ENCODE measurements around the gene COQ8A. TPM values are rescaled to one million over a fixed set of nuclear protein-coding genes. Genes with fewer than 3 reads are reported as not detected.

Gene COQ8A
- polyA plus RNA-seq, 1 donor from 2014 or later: 13.2 TPM

DNA sequence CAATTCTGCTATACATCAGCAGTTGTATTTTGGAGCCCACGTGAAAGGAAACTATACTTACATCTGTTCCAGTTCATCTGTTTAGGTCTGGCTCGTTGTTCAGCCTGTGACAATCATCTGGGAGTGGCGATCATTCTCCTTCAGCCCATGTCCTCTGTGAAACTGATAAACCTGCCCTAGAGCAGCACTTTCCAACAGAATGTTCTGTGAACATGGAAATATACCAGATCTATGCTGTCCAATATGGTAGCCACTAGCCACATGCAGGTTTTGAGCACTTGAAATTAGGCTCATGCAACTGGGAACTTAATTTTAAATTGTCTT, 24.5 kb upstream of the COQ8A start:
- TF ChIP-seq RAD21 (conservative IDR thresholded peaks at IDR 0.05): no peak
- no peak for TF ChIP-seq SMC3 (conservative IDR thresholded peaks at IDR 0.05; ENCODE audit: poor library complexity)
- TF ChIP-seq EP300 (conservative IDR thresholded peaks at IDR 0.05; ENCODE audit: poor library complexity, severe bottlenecking): no peak
- TF ChIP-seq MXI1 (conservative IDR thresholded peaks at IDR 0.05; ENCODE audit: poor library complexity, severe bottlenecking): no peak

DNA sequence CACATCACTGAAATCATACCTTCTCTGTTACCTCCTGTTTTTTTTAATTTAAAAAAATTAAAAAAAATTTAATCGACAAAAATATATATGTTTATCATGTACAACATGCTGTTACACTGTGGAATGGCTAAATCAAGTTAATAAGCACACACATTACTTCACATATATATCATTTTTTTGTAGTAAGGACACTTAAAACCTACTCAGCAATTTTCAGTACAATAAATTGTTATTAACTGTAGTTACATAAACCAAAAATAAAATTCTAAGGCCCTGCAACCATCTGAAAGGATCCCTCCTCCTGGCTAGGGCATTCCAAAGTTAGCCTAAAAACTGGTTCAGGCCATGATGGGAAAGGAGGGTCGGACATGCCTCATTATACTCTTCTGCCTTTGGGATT, 23.6 kb upstream of the COQ8A start:
- Histone ChIP-seq H3K9me3 (ENCODE audit: low read length) (no peaks in the 10 kb centered on the region), H3K79me2 (replicated peaks; ENCODE audit: insufficient read depth, low read length) (no peaks in the 10 kb centered on the region), H2AFZ (ENCODE audit: low read depth, low read length) (no peak overlapping the region), H4K20me1 (ENCODE audit: insufficient read depth) (no peaks in the 10 kb centered on the region), H3K4me2 (ENCODE audit: low read length) (no peak overlapping the region), H3K36me3 (ENCODE audit: insufficient read depth, low read length) (no peaks in the 10 kb centered on the region), H3K27ac (ENCODE audit: low read length) (no peak overlapping the region), H3K9me2 (ENCODE audit: insufficient read depth, low read length) (no peaks in the 10 kb centered on the region), H3F3A (ENCODE audit: insufficient read depth, low read length, poor library complexity, severe bottlenecking) (no peaks in the 10 kb centered on the region), H3K9ac (ENCODE audit: low read length) (no peak overlapping the region), H3K4me3 (ENCODE audit: low read length) (no peak overlapping the region), H3K27me3 (ENCODE audit: insufficient read depth, low read depth, low read length) (no peaks in the 10 kb centered on the region)
- TF ChIP-seq EP300 (conservative IDR thresholded peaks at IDR 0.05; ENCODE audit: poor library complexity, severe bottlenecking): no peak
- TF ChIP-seq EZH2 (IDR thresholded peaks at IDR 0.05; ENCODE audit: borderline replicate concordance, insufficient read depth, low read length, poor library complexity, severe bottlenecking): no peak
- TF ChIP-seq POLR2AphosphoS5 (IDR thresholded peaks at IDR 0.05): no peak
- no peak for TF ChIP-seq MXI1 (conservative IDR thresholded peaks at IDR 0.05; ENCODE audit: poor library complexity, severe bottlenecking)
- TF ChIP-seq, protein P1, sequence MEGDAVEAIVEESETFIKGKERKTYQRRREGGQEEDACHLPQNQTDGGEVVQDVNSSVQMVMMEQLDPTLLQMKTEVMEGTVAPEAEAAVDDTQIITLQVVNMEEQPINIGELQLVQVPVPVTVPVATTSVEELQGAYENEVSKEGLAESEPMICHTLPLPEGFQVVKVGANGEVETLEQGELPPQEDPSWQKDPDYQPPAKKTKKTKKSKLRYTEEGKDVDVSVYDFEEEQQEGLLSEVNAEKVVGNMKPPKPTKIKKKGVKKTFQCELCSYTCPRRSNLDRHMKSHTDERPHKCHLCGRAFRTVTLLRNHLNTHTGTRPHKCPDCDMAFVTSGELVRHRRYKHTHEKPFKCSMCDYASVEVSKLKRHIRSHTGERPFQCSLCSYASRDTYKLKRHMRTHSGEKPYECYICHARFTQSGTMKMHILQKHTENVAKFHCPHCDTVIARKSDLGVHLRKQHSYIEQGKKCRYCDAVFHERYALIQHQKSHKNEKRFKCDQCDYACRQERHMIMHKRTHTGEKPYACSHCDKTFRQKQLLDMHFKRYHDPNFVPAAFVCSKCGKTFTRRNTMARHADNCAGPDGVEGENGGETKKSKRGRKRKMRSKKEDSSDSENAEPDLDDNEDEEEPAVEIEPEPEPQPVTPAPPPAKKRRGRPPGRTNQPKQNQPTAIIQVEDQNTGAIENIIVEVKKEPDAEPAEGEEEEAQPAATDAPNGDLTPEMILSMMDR (IDR thresholded peaks at IDR 0.05; ENCODE audit: poor library complexity, severe bottlenecking): no peak
- TF ChIP-seq, protein P2, sequence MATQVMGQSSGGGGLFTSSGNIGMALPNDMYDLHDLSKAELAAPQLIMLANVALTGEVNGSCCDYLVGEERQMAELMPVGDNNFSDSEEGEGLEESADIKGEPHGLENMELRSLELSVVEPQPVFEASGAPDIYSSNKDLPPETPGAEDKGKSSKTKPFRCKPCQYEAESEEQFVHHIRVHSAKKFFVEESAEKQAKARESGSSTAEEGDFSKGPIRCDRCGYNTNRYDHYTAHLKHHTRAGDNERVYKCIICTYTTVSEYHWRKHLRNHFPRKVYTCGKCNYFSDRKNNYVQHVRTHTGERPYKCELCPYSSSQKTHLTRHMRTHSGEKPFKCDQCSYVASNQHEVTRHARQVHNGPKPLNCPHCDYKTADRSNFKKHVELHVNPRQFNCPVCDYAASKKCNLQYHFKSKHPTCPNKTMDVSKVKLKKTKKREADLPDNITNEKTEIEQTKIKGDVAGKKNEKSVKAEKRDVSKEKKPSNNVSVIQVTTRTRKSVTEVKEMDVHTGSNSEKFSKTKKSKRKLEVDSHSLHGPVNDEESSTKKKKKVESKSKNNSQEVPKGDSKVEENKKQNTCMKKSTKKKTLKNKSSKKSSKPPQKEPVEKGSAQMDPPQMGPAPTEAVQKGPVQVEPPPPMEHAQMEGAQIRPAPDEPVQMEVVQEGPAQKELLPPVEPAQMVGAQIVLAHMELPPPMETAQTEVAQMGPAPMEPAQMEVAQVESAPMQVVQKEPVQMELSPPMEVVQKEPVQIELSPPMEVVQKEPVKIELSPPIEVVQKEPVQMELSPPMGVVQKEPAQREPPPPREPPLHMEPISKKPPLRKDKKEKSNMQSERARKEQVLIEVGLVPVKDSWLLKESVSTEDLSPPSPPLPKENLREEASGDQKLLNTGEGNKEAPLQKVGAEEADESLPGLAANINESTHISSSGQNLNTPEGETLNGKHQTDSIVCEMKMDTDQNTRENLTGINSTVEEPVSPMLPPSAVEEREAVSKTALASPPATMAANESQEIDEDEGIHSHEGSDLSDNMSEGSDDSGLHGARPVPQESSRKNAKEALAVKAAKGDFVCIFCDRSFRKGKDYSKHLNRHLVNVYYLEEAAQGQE (IDR thresholded peaks at IDR 0.05; ENCODE audit: borderline replicate concordance): no peak

More for the DNA sequence above, 24.5 kb upstream of the COQ8A start:
- Histone ChIP-seq H3K9ac (ENCODE audit: low read length) (no peak overlapping the region), H3K27ac (ENCODE audit: low read length) (no peak overlapping the region), H3K36me3 (ENCODE audit: insufficient read depth, low read length) (no peaks in the 10 kb centered on the region), H3K4me2 (ENCODE audit: low read length) (no peak overlapping the region), H3K4me3 (ENCODE audit: low read length) (no peak overlapping the region), H3K79me2 (replicated peaks; ENCODE audit: insufficient read depth, low read length) (no peaks in the 10 kb centered on the region), H4K20me1 (ENCODE audit: insufficient read depth) (no peaks in the 10 kb centered on the region), H3K9me3 (ENCODE audit: low read length) (no peaks in the 10 kb centered on the region), H3K27me3 (ENCODE audit: insufficient read depth, low read depth, low read length) (no peaks in the 10 kb centered on the region), H3F3A (ENCODE audit: insufficient read depth, low read length, poor library complexity, severe bottlenecking) (no peaks in the 10 kb centered on the region), H3K9me2 (ENCODE audit: insufficient read depth, low read length) (no peaks in the 10 kb centered on the region), H2AFZ (ENCODE audit: low read depth, low read length) (no peak overlapping the region)

DNA sequence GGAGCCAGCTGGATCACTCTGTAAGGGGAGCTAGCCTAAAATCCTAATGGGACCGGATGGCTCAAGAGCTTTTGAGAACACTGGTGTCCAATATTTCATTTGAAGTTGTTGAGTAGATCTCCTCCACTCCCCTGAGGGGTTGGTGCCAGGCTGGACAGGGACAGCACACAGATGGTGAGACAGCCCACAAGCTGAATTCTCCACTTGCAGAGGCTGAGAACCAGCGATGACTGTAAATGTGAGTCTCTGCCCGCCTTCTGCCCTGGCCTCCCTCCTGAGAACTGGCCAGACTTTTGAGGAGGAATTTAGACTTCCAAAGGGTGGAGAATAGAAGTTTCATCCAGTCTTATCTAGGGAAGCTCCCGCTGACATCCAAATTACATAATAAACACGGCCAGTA, 20.5 kb upstream of the COQ8A start:
- Histone ChIP-seq H2AFZ (ENCODE audit: low read depth, low read length) (no peak overlapping the region), H3K4me2 (ENCODE audit: low read length) (no peak overlapping the region), H3K9ac (ENCODE audit: low read length) (no peak overlapping the region), H3F3A (ENCODE audit: insufficient read depth, low read length, poor library complexity, severe bottlenecking) (no peaks in the 10 kb centered on the region), H3K27me3 (ENCODE audit: insufficient read depth, low read depth, low read length) (no peaks in the 10 kb centered on the region), H3K9me2 (ENCODE audit: insufficient read depth, low read length) (no peaks in the 10 kb centered on the region), H3K4me3 (ENCODE audit: low read length) (no peak overlapping the region), H4K20me1 (ENCODE audit: insufficient read depth) (no peaks in the 10 kb centered on the region), H3K9me3 (ENCODE audit: low read length) (no peaks in the 10 kb centered on the region), H3K27ac (ENCODE audit: low read length) (no peak overlapping the region), H3K36me3 (ENCODE audit: insufficient read depth, low read length) (no peaks in the 10 kb centered on the region), H3K79me2 (replicated peaks; ENCODE audit: insufficient read depth, low read length) (no peaks in the 10 kb centered on the region)
- TF ChIP-seq MXI1 (conservative IDR thresholded peaks at IDR 0.05; ENCODE audit: poor library complexity, severe bottlenecking) (no peak), RAD21 (conservative IDR thresholded peaks at IDR 0.05) (no peak), EP300 (conservative IDR thresholded peaks at IDR 0.05; ENCODE audit: poor library complexity, severe bottlenecking) (no peak), SMC3 (conservative IDR thresholded peaks at IDR 0.05; ENCODE audit: poor library complexity) (no peak), EZH2 (IDR thresholded peaks at IDR 0.05; ENCODE audit: borderline replicate concordance, insufficient read depth, low read length, poor library complexity, severe bottlenecking) (no peak), TAF1 (IDR thresholded peaks at IDR 0.05; ENCODE audit: low read depth) (no peak), POLR2AphosphoS5 (IDR thresholded peaks at IDR 0.05) (no peak)
- TF ChIP-seq, protein P1 (IDR thresholded peaks at IDR 0.05; ENCODE audit: poor library complexity, severe bottlenecking): no peak
- TF ChIP-seq, protein P2 (IDR thresholded peaks at IDR 0.05; ENCODE audit: borderline replicate concordance): no peak

Measured in neural cell (in vitro differentiated cells).